CD14-positive monocyte (primary cell): ENCODE measurements around the gene PIAS4. TPM values are rescaled to one million over a fixed set of nuclear protein-coding genes. Genes with fewer than 3 reads are reported as not detected.

Experiments used
- DNase-seq, 3 donors: peaks; one replicate each; pipeline ENCODE4 v3.0.0-alpha.2; 2011 to 2022
- H2AFZ ChIP-seq: 2 replicates; pipeline ENCODE4 v1.6.0; 2012; ENCODE audit warnings: mild to moderate bottlenecking, low read depth, low read length, inconsistent platforms; ENCODE audit not compliant: insufficient read depth, poor library complexity, severe bottlenecking
- H3K27ac ChIP-seq, 2 donors: 1 replicate in 1 of 2; 2 replicates in 1 of 2; pipeline ENCODE4 v1.5.1; 2012 to 2013; ENCODE audit warnings: low read length in 2 of 2, control low read depth in 1 of 2, inconsistent platforms in 1 of 2, low read depth in 1 of 2, mild to moderate bottlenecking in 1 of 2
- H3K27me3 ChIP-seq, 2 donors: one replicate each; pipeline versions ENCODE4 v1.6.0 to v1.6.1; 2011 to 2013; ENCODE audit warnings: low read length in 2 of 2; ENCODE audit not compliant: control insufficient read depth in 2 of 2, insufficient read depth in 2 of 2
- H3K36me3 ChIP-seq, 2 donors: replicated peaks in 1 of 2; 1 replicate in 1 of 2; 2 replicates in 1 of 2; pipeline versions ENCODE4 v1.5.1 to v1.6.1; 2012 to 2013; ENCODE audit warnings: low read length in 2 of 2, control low read depth in 1 of 2, inconsistent platforms in 1 of 2, mild to moderate bottlenecking in 1 of 2; ENCODE audit not compliant: insufficient read depth in 2 of 2, control insufficient read depth in 1 of 2
- H3K4me1 ChIP-seq, 2 donors: 1 replicate in 1 of 2; 2 replicates in 1 of 2; pipeline versions ENCODE4 v1.5.1 to v1.6.1; 2012 to 2013; ENCODE audit warnings: low read length in 2 of 2, control low read depth in 1 of 2, inconsistent platforms in 1 of 2, mild to moderate bottlenecking in 1 of 2, moderate library complexity in 1 of 2; ENCODE audit not compliant: insufficient read depth in 2 of 2, control insufficient read depth in 1 of 2
- H3K4me2 ChIP-seq: replicated peaks from 2 replicates; pipeline ENCODE3; 2012; ENCODE audit warnings: low read length, moderate library complexity, mild to moderate bottlenecking; ENCODE audit not compliant: poor library complexity, severe bottlenecking; ENCODE audit errors: extremely low read depth
- H3K4me3 ChIP-seq, 3 experiments: fragments of 200-600 bp in 1 of 3; sonication (generic) in 1 of 3; replicated peaks in 1 of 3; 1 replicate in 2 of 3; 2 replicates in 1 of 3; pipeline ENCODE4 v1.5.1; 2011 to 2013; ENCODE audit warnings: low read length in 3 of 3, mild to moderate bottlenecking in 3 of 3, control low read depth in 2 of 3, low read depth in 2 of 3, inconsistent platforms in 1 of 3, moderate library complexity in 1 of 3
- H3K79me2 ChIP-seq: 2 replicates; pipeline ENCODE4 v1.6.0; 2012; ENCODE audit warnings: mild to moderate bottlenecking, control low read depth, inconsistent platforms, low read length, moderate library complexity; ENCODE audit not compliant: insufficient read depth
- H3K9ac ChIP-seq: 2 replicates; pipeline ENCODE4 v1.6.0; 2017; ENCODE audit warnings: low read length, mild to moderate bottlenecking; ENCODE audit not compliant: insufficient read depth, poor library complexity, severe bottlenecking
- H3K9me3 ChIP-seq, 2 donors: replicated peaks in 1 of 2; 1 replicate in 1 of 2; 2 replicates in 1 of 2; pipeline versions ENCODE4 v1.5.1 to v1.6.1; 2012 to 2013; ENCODE audit warnings: low read length in 2 of 2, control low read depth in 1 of 2; ENCODE audit not compliant: control insufficient read depth in 1 of 2, insufficient read depth in 1 of 2
- H4K20me1 ChIP-seq: 2 replicates; pipeline ENCODE4 v1.6.0; 2012; ENCODE audit warnings: mild to moderate bottlenecking, low read length, control low read depth, moderate library complexity; ENCODE audit not compliant: insufficient read depth
- H3K27ac Mint-ChIP-seq, 7 donors: one replicate each; pipeline ENCODE4 v1.8.0; 2020; ENCODE audit warnings: mild to moderate bottlenecking in 7 of 7, mixed read lengths in 7 of 7, moderate library complexity in 6 of 7, inconsistent platforms in 2 of 7
- H3K27me3 Mint-ChIP-seq, 3 donors: one replicate each; pipeline ENCODE4 v1.8.0; 2021 to 2022; ENCODE audit warnings: low read depth in 3 of 3, mild to moderate bottlenecking in 3 of 3, mixed read lengths in 3 of 3, moderate library complexity in 3 of 3, inconsistent platforms in 1 of 3
- H3K36me3 Mint-ChIP-seq, 2 donors: one replicate each; pipeline ENCODE4 v1.8.0; 2020; ENCODE audit warnings: mixed read lengths in 2 of 2, inconsistent platforms in 1 of 2, mild to moderate bottlenecking in 1 of 2
- H3K4me1 Mint-ChIP-seq: one replicate; pipeline ENCODE4 v1.8.0; 2020; ENCODE audit warnings: mild to moderate bottlenecking, mixed read lengths
- H3K4me3 Mint-ChIP-seq, 2 donors: one replicate each; pipeline ENCODE4 v1.8.0; 2020; ENCODE audit warnings: mild to moderate bottlenecking in 2 of 2, mixed read lengths in 2 of 2, moderate library complexity in 1 of 2
- H3K9me3 Mint-ChIP-seq, 7 donors: one replicate each; pipeline ENCODE4 v1.8.0; 2020 to 2022; ENCODE audit warnings: mixed read lengths in 7 of 7, mild to moderate bottlenecking in 6 of 7, moderate library complexity in 6 of 7, inconsistent platforms in 2 of 7
- CTCF ChIP-seq: fragments of 200-600 bp; IDR thresholded peaks from one replicate; pipeline ENCODE4 v1.8.0; 2022; ENCODE audit warnings: antibody characterized with exemption, mild to moderate bottlenecking
- WGBS: methylation state at CpG from one replicate; pipeline ENCODE4 v1.1.5; 2013; ENCODE audit warnings: missing lambda C conversion rate; ENCODE audit not compliant: insufficient coverage; 5-methylcytosine and 5-hydroxymethylcytosine counted together
- intact Hi-C, 2 donors: fragments of 100-400 bp; cut with micrococcal nuclease; formaldehyde crosslinking; loops; one replicate each; pipeline versions ENCODE4 v1.15.0 to v1.15.1; 2023
- polyA plus RNA-seq, 3 donors: library from polyadenylated mRNA; depleted of rRNA in 1 of 3; unstranded in 2 of 3; stranded (reverse) in 1 of 3; fragments of 300-500 nt in 2 of 3; fragments of >200 nt in 1 of 3; fragmentation: Illumina TruSeq in 2 of 3; gene quantifications; 1 replicate in 2 of 3; 2 replicates in 1 of 3; pipeline ENCODE4 v1.2.3, GENCODE V29; 2012 to 2021

Gene PIAS4
- polyA plus RNA-seq, 3 donors: 2.3 to 8.1 (median 5.9) TPM

GRCh38 chr19:3983542-3983914 lies 24.0 kb upstream of the PIAS4 start:
- Mint-ChIP-seq H3K27ac (peak overlapping the region in 5 of 7 donors; percentile 50 to 97 (median 93)), H3K36me3 (peaks cover 52 to 58% of the 10 kb centered on the region in 2 donors), H3K9me3 (peaks cover 0 to 2% (median 0%) of the 10 kb centered on the region in 7 donors), H3K4me3 (peak overlapping the region; percentile 96 to 97), H3K27me3 (no peaks in the 10 kb centered on the region), H3K4me1 (peaks cover 39% of the 10 kb centered on the region)
- Histone ChIP-seq H3K4me2 (peak overlapping the region; percentile 84), H3K36me3 (peaks cover 56 to 58% of the 10 kb centered on the region in 2 donors), H3K27ac (peak overlapping the region; percentile 29 to 93), H3K4me1 (peaks cover 35 to 44% of the 10 kb centered on the region in 2 donors), H3K9me3 (no peaks in the 10 kb centered on the region), H3K79me2 (peaks cover 67% of the 10 kb centered on the region), H3K27me3 (no peaks in the 10 kb centered on the region), H3K4me3 (peak overlapping the region in 1 of 3 experiments; percentile 97), H4K20me1 (peaks cover 79% of the 10 kb centered on the region), H3K9ac (peak overlapping the region; percentile 92), H2AFZ (no peak overlapping the region)
- intact Hi-C loops: no loop called here
- WGBS: 92% methylated on average over 2 of the region's 7 CpGs
- no peak for DNase-seq
- no peak for TF ChIP-seq CTCF

GRCh38 chr19:3983936-3984583 lies 23.5 kb upstream of the PIAS4 start:
- peaks cover 35 to 44% of the 10 kb centered on the region in 2 donors for H3K4me1 ChIP-seq
- Mint-ChIP-seq H3K27me3 (no peaks in the 10 kb centered on the region), H3K9me3 (peaks cover 0 to 2% (median 0%) of the 10 kb centered on the region in 7 donors), H3K27ac (peak overlapping the region; percentile 93 to 99 (median 96)), H3K36me3 (peaks cover 49 to 53% of the 10 kb centered on the region in 2 donors), H3K4me3 (peak overlapping the region; percentile 96 to 97), H3K4me1 (peaks cover 39% of the 10 kb centered on the region)
- peak overlapping the region; percentile 29 to 93 for H3K27ac ChIP-seq
- peaks cover 74% of the 10 kb centered on the region for H4K20me1 ChIP-seq
- peak; percentile 12 to 53 (median 41) for DNase-seq
- WGBS: 45% methylated on average over 24 of the region's 30 CpGs
- intact Hi-C loops: loop anchor here in 1 of 2 donors (2.0 kb wide), 1 partner anchor 13 kb away; the partner anchor contains the start of gene DAPK3
- peaks cover 63% of the 10 kb centered on the region for H3K79me2 ChIP-seq
- peak overlapping the region; percentile 76 to 97 (median 93) for H3K4me3 ChIP-seq
- H3K9me3 ChIP-seq: no peaks in the 10 kb centered on the region
- H3K9ac ChIP-seq: peak overlapping the region; percentile 92
- peaks cover 52 to 53% of the 10 kb centered on the region in 2 donors for H3K36me3 ChIP-seq
- peak overlapping the region; percentile 84 for H3K4me2 ChIP-seq
- H2AFZ ChIP-seq: no peak overlapping the region
- TF ChIP-seq CTCF: no peak
- no peaks in the 10 kb centered on the region for H3K27me3 ChIP-seq
